ENCODE data around the gene EGFR.

EGFR gene

GRCh38 chr7:55255496-55256445 is 237.0 kb downstream of the EGFR start:
- peak; percentile 62 to 73 for DNase-seq

- no peak for DNase-seq
Measured at GRCh38 chr7:55258631-55259030, 239.8 kb downstream of the EGFR start.

GRCh38 chr7:55260171-55260570 is 241.4 kb downstream of the EGFR start:
- no peak for DNase-seq

- no peak for DNase-seq
Measured at GRCh38 chr7:55260676-55261385, 242.0 kb downstream of the EGFR start.

Measured in NCI-H187 (cell line).